Neural progenitor cell (in vitro differentiated cells): ENCODE measurements around the gene SPOCK1.

Experiments
- EZH2phosphoT487 ChIP-seq: fragments of 200-600 bp; sonication (generic); IDR thresholded peaks from 2 replicates; pipeline ENCODE4 v1.6.1; 2017; ENCODE audit warnings: antibody characterized with exemption
- TF ChIP-seq, protein P1 (sequence below): fragments of 200-600 bp; sonication (generic); IDR thresholded peaks from 2 replicates; pipeline ENCODE4 v1.5.1; 2017; ENCODE audit warnings: antibody characterized with exemption, mild to moderate bottlenecking

- no peak for TF ChIP-seq EZH2phosphoT487
- TF ChIP-seq, protein P1, sequence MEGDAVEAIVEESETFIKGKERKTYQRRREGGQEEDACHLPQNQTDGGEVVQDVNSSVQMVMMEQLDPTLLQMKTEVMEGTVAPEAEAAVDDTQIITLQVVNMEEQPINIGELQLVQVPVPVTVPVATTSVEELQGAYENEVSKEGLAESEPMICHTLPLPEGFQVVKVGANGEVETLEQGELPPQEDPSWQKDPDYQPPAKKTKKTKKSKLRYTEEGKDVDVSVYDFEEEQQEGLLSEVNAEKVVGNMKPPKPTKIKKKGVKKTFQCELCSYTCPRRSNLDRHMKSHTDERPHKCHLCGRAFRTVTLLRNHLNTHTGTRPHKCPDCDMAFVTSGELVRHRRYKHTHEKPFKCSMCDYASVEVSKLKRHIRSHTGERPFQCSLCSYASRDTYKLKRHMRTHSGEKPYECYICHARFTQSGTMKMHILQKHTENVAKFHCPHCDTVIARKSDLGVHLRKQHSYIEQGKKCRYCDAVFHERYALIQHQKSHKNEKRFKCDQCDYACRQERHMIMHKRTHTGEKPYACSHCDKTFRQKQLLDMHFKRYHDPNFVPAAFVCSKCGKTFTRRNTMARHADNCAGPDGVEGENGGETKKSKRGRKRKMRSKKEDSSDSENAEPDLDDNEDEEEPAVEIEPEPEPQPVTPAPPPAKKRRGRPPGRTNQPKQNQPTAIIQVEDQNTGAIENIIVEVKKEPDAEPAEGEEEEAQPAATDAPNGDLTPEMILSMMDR = no peak
These were observed 379.8 kb downstream of the SPOCK1 start for GRCh38 chr5:137119321-137119720.
